Measurements from ENCODE around the gene EVC.

EVC gene

DNA sequence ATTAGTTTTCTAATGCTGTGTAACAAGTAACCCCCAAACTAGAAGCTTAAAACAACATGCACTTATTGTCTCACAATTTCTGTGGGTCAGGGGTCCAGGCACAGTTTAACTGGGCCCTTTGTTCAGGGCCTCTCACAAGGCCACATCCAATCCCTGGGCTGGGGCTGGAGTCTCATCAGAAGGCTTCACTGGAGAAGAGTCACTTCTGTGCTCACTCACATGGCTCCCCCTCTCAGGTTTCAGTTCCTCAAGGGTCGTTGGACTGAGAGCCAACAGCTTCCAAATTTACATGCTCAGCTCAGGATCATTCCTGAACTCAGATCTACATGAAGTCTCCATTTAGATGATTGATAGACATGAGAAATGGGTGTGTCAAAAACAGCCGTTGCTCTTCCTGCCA, 77.1 kb downstream of the EVC start:
- no peak overlapping the region for H3K4me3 ChIP-seq (ENCODE audit: low read depth, low read length)
- DNase-seq (ENCODE audit: low read depth), result no peak
- TF ChIP-seq, protein P1, sequence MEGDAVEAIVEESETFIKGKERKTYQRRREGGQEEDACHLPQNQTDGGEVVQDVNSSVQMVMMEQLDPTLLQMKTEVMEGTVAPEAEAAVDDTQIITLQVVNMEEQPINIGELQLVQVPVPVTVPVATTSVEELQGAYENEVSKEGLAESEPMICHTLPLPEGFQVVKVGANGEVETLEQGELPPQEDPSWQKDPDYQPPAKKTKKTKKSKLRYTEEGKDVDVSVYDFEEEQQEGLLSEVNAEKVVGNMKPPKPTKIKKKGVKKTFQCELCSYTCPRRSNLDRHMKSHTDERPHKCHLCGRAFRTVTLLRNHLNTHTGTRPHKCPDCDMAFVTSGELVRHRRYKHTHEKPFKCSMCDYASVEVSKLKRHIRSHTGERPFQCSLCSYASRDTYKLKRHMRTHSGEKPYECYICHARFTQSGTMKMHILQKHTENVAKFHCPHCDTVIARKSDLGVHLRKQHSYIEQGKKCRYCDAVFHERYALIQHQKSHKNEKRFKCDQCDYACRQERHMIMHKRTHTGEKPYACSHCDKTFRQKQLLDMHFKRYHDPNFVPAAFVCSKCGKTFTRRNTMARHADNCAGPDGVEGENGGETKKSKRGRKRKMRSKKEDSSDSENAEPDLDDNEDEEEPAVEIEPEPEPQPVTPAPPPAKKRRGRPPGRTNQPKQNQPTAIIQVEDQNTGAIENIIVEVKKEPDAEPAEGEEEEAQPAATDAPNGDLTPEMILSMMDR (IDR thresholded peaks at IDR 0.05; ENCODE audit: insufficient read depth, low read depth, low read length, missing control alignments), result no peak

DNA sequence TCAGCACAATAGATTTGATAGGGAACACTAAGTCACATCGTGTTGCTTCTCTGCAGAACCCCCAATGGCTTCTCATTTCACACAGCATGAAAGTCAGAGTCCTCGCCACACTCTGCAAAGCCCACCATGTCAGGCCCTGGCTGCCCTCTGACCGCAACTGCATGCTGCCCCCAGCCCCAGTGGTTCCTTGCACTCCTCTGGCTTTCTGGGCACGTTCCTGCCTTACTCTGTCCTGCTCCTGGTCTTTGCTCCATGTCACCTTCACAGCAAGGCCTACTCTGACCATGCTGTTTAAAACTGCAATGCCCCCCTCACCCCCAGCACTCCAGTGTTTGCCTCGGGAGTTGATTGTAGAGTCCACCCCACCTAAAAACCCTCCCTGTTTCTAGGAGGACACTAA, 78.1 kb downstream of the EVC start:
- no peak for DNase-seq (ENCODE audit: low read depth)
- TF ChIP-seq, protein P1 (IDR thresholded peaks at IDR 0.05; ENCODE audit: insufficient read depth, low read depth, low read length, missing control alignments), result no peak

DNA sequence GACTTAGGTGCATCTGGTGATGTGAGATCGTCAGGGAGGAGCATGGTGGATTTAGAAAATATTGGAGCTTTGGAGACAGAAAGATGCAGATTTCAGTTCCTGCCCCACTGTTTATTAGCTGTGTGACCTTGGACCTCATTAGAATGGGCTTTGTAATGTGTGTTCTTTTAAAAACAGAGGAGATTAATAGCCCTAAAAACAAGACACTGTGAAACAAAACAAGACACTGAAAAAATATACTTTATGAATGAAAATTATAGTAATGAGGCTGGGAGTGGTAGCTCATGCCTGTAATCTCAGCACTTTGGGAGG, 79.5 kb downstream of the EVC start:
- no peak for DNase-seq (ENCODE audit: low read depth)
- no peak overlapping the region for H3K4me3 ChIP-seq (ENCODE audit: low read depth, low read length)
- TF ChIP-seq, protein P1 (IDR thresholded peaks at IDR 0.05; ENCODE audit: insufficient read depth, low read depth, low read length, missing control alignments), result no peak

More for the DNA sequence above, 78.1 kb downstream of the EVC start:
- no peak overlapping the region for H3K4me3 ChIP-seq (ENCODE audit: low read depth, low read length)

DNA sequence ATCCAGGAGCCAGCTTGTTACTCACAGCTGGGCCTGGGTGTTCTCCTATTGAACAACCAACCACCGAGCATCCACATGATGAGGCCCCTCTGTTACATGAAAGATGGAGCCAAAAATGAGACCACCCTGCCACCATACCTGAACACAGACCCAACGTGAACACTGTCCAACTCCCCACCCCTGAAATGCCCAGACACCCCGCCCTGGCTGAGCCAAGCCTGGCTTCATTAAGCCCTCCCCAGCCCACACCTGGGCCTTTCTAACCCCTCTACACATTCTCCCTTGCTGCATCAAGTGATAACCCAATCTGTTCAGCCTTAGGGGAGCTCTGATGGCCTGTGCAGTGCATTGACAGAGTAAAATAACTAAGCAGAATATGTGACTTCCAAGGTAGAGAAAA, 80.7 kb downstream of the EVC start:
- TF ChIP-seq, protein P1 (IDR thresholded peaks at IDR 0.05; ENCODE audit: insufficient read depth, low read depth, low read length, missing control alignments), result no peak
- no peak overlapping the region for H3K4me3 ChIP-seq (ENCODE audit: low read depth, low read length)
- DNase-seq (ENCODE audit: low read depth), result no peak

DNA sequence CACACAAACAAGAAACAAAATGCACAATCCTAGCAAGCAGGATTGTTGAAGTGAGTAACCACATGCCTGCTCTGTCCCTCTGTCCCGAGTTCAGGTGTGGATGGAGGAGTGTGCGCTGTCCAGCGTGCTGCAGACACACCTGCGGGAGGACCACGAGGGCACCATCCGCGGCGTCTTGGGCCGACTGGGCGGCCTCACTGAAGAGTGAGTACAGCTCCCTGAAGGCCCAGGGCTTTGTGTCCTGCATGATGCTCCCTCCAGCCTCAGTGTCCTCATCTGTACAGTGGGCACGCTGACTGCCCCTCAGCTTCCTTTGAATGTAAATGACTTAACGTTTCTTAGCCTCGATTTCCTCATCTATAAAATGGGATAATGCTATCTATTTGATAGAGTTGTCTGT, 82.5 kb downstream of the EVC start:
- TF ChIP-seq, protein P1 (IDR thresholded peaks at IDR 0.05; ENCODE audit: insufficient read depth, low read depth, low read length, missing control alignments), result no peak
- DNase-seq (ENCODE audit: low read depth), result no peak
- no peak overlapping the region for H3K4me3 ChIP-seq (ENCODE audit: low read depth, low read length)

DNA sequence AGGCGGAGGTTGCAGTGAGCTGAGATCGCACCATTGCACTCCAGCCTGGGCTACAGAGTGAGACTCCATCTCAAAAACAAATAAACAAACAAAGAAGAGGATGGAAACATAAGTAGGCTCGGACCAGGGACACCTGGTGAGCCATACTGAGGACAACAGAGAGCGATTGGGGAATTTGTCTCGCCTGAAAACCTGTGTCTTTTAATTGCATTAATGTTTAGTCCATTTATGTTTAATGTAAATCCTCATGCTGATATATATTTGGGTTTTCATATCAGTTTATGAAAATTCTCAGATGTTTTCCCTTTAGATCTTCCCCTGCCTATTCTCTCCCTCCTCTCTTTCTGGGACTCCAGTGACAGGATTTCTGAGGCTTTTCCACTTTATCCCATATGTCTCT, 84.6 kb downstream of the EVC start:
- TF ChIP-seq, protein P1 (IDR thresholded peaks at IDR 0.05; ENCODE audit: insufficient read depth, low read depth, low read length, missing control alignments), result no peak
- no peak for DNase-seq (ENCODE audit: low read depth)
- H3K4me3 ChIP-seq (ENCODE audit: low read depth, low read length), result no peak overlapping the region

DNA sequence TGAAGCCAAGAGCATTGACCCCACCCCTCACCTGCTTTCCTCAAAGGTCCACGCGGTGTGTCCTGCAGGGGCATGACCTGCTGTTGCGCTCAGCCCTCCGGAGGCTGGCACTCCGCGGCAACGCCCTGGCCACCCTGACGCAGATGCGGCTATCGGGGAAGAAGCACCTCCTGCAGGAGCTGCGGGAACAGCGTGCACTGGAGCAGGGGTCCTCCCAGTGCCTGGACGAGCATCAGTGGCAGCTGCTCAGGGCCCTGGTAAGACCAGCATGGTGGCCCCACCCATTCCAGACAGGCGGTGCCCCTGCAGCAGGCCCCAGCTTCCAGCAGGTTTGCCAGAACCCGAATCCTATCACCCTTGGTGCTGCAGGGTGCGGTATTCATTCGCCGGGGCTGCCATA, 86.0 kb downstream of the EVC start:
- TF ChIP-seq, protein P1 (IDR thresholded peaks at IDR 0.05; ENCODE audit: insufficient read depth, low read depth, low read length, missing control alignments), result no peak
- no peak for DNase-seq (ENCODE audit: low read depth)
- H3K4me3 ChIP-seq (ENCODE audit: low read depth, low read length), result no peak overlapping the region

Measured in GM12865 (cell line).